Osteoblast (primary cell): ENCODE results near the gene DACH2. TPM values are rescaled to one million over a fixed set of nuclear protein-coding genes. Genes with fewer than 3 reads are reported as not detected.
A peak's percentile ranks its signal among the peaks of the same experiment; 100 is the strongest.

Experiments used
- DNase-seq: peaks from one replicate; pipeline ENCODE4 v3.0.0; 2011; ENCODE audit warnings: low spot score, mixed read lengths; ENCODE audit not compliant: insufficient read length; ENCODE audit errors: missing footprints
- H2AFZ ChIP-seq: 2 replicates; pipeline ENCODE4 v1.6.0; 2011; ENCODE audit warnings: mild to moderate bottlenecking, low read length
- H3K27ac ChIP-seq: 2 replicates; pipeline ENCODE4 v1.5.1; 2011; ENCODE audit warnings: mild to moderate bottlenecking, low read depth, low read length, moderate library complexity
- H3K27me3 ChIP-seq: 2 replicates; pipeline ENCODE4 v1.6.0; 2012; ENCODE audit warnings: mild to moderate bottlenecking, control low read depth, inconsistent platforms, low read length, moderate library complexity; ENCODE audit not compliant: insufficient read depth
- H3K36me3 ChIP-seq: 2 replicates; pipeline ENCODE4 v1.5.1; 2011; ENCODE audit warnings: mild to moderate bottlenecking, low read length, control low read depth, moderate library complexity; ENCODE audit not compliant: insufficient read depth
- H3K4me1 ChIP-seq: 2 replicates; pipeline ENCODE4 v1.5.1; 2011; ENCODE audit warnings: mild to moderate bottlenecking, low read length, control low read depth, moderate library complexity; ENCODE audit not compliant: insufficient read depth
- H3K4me2 ChIP-seq: 2 replicates; pipeline ENCODE4 v1.6.0; 2011; ENCODE audit warnings: mild to moderate bottlenecking, low read length; ENCODE audit not compliant: insufficient read depth
- H3K4me3 ChIP-seq: fragments of 200-600 bp; sonication (generic); 3 replicates; pipeline ENCODE4 v1.5.1; 2012; ENCODE audit warnings: mild to moderate bottlenecking, low read length, inconsistent platforms; ENCODE audit not compliant: insufficient read depth
- H3K79me2 ChIP-seq: 2 replicates; pipeline ENCODE4 v1.6.0; 2012; ENCODE audit warnings: mild to moderate bottlenecking, low read length, control low read depth, inconsistent platforms; ENCODE audit not compliant: insufficient read depth
- H3K9me3 ChIP-seq: 2 replicates; pipeline ENCODE4 v1.5.1; 2011; ENCODE audit warnings: low read depth, low read length, control low read depth
- H4K20me1 ChIP-seq: 2 replicates; pipeline ENCODE4 v1.6.0; 2012; ENCODE audit warnings: mild to moderate bottlenecking, low read length, control low read depth; ENCODE audit not compliant: insufficient read depth
- CTCF ChIP-seq: IDR thresholded peaks from 2 replicates; pipeline ENCODE4 v1.5.1; 2011; ENCODE audit warnings: mild to moderate bottlenecking, low read depth, low read length, moderate library complexity; ENCODE audit errors: extremely low read depth
- total RNA-seq: library from RNA; depleted of rRNA; stranded (reverse); fragments of >200 nt; gene quantifications from 2 replicates; pipeline ENCODE4 v1.2.3, GENCODE V29; 2012

Gene DACH2
- total RNA-seq: not detected in 2 replicates

DNA sequence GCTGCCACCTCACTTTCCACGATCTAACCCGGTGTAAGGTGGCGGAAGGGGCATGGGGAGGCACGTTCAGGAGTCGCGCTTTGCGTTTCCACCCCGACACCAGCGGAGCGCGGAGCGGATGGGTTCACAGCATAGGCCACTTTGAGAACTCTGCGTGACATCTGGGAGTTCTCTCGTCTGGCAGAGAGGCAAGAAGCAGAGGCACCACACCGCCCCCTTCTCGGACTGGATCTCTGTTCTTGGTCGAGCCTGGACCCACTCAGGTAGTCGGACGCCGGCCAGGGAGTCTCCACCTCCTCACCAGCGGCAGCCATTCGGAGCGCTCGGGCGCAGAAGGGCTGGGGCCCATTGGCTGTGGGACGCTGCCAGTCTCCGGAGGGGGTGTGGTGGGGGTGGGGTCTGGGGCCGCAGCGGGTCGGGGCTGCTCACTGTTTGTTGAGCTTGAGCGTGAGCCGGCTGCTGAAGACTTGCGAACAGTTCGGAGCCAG, at the start of gene DACH2:
Gene DACH2 (plus strand): TSS at position 428 of the 488 bp plus-strand sequence.
- Histone ChIP-seq H3K9me3 (no peaks in the 10 kb centered on the region), H3K27me3 (peaks cover 6% of the 10 kb centered on the region), H3K79me2 (no peaks in the 10 kb centered on the region), H4K20me1 (no peaks in the 10 kb centered on the region), H3K4me1 (no peaks in the 10 kb centered on the region), H2AFZ (peak within 1 kb of the TSS; percentile 82), H3K27ac (no peak within 1 kb of the TSS), H3K4me3 (peak within 1 kb of the TSS; percentile 66), H3K36me3 (no peaks in the 10 kb centered on the region), H3K4me2 (peak within 1 kb of the TSS; percentile 79)
- TF ChIP-seq CTCF: no peak
- DNase-seq: peak; percentile 86

DNA sequence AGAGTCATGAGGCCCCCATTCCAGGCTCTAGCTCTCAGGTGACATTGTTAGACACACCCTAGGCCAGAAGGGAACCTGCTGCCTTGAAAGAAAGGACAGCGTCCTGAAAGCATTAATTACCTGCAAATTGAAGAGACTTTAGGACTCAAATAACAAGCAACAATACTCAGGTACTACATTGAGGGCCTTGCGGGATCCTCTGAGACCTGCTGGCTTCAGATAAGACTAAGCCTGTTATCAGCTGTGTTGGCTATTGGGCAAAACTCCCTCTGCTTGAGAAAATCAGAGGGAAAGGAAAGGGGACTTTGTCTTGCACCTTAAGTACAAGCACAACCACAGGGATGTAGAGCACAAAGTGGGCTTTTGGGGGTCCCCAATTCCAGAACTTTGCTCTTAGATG, 45.9 kb upstream of the DACH2 start:
- Histone ChIP-seq H3K4me3 (no peak overlapping the region), H3K27me3 (no peaks in the 10 kb centered on the region), H3K79me2 (no peaks in the 10 kb centered on the region), H3K27ac (no peak overlapping the region), H2AFZ (no peak overlapping the region), H3K4me2 (no peak overlapping the region), H4K20me1 (no peaks in the 10 kb centered on the region), H3K36me3 (no peaks in the 10 kb centered on the region), H3K9me3 (no peaks in the 10 kb centered on the region), H3K4me1 (no peaks in the 10 kb centered on the region)
- DNase-seq: no peak
- TF ChIP-seq CTCF: no peak

- TF ChIP-seq CTCF: no peak
- H3K9me3 ChIP-seq: no peaks in the 10 kb centered on the region
- no peak overlapping the region for H3K27ac ChIP-seq
- H3K27me3 ChIP-seq: no peaks in the 10 kb centered on the region
- no peaks in the 10 kb centered on the region for H4K20me1 ChIP-seq
- no peak overlapping the region for H3K4me2 ChIP-seq
- H3K4me1 ChIP-seq: no peaks in the 10 kb centered on the region
- H3K36me3 ChIP-seq: no peaks in the 10 kb centered on the region
- no peaks in the 10 kb centered on the region for H3K79me2 ChIP-seq
- no peak for DNase-seq
- no peak overlapping the region for H2AFZ ChIP-seq
- H3K4me3 ChIP-seq: no peak overlapping the region
These were observed 45.2 kb upstream of the DACH2 start for GRCh38 chrX:86103061-86103460.

DNA sequence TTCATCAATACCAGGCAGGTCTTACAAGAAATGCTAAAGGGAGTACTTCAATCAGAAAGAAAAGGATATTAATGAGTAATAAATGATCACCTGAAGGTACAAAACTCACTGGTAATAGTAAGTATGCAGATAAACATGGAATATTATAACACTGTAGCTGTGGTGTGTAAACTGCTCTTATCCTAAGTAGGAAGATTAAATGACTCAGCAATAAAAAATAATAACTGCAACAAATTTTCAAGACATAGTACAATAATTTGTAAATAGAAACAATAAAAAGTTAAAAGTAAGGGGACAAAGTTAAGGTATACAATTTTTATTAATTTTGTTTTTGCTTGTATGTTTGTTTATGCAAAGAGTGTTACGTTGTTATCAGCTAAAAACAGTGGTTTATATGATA, 43.7 kb upstream of the DACH2 start:
- DNase-seq: no peak
- no peak overlapping the region for H2AFZ ChIP-seq
- TF ChIP-seq CTCF: no peak
- no peak overlapping the region for H3K27ac ChIP-seq
- no peak overlapping the region for H3K4me2 ChIP-seq
- no peak overlapping the region for H3K4me3 ChIP-seq
- H3K27me3 ChIP-seq: no peaks in the 10 kb centered on the region
- no peaks in the 10 kb centered on the region for H3K9me3 ChIP-seq
- H3K36me3 ChIP-seq: no peaks in the 10 kb centered on the region
- no peaks in the 10 kb centered on the region for H4K20me1 ChIP-seq
- no peaks in the 10 kb centered on the region for H3K79me2 ChIP-seq
- H3K4me1 ChIP-seq: no peaks in the 10 kb centered on the region
